ENCODE measurements around the gene SNX3.

SNX3 gene

GRCh38 chr6:108263371-108263770, 2.5 kb upstream of the SNX3 start:
- ATAC-seq: no peak

GRCh38 chr6:108260126-108260808, 573 bp downstream of the SNX3 start:
- peak; percentile 50 for ATAC-seq
- TF ChIP-seq GLIS3 (CRISPR knock-in tag; IDR thresholded peaks at IDR 0.05) (no peak), ZFP30 (CRISPR knock-in tag; IDR thresholded peaks at IDR 0.05) (no peak), ESRRG (CRISPR knock-in tag; IDR thresholded peaks at IDR 0.05) (no peak), TCF4 (CRISPR knock-in tag; IDR thresholded peaks at IDR 0.05; ENCODE audit: borderline replicate concordance) (no peak), CSDC2 (CRISPR knock-in tag; IDR thresholded peaks at IDR 0.05) (no peak)

More at GRCh38 chr6:108263371-108263770, 2.5 kb upstream of the SNX3 start:
- TF ChIP-seq PPARA (CRISPR knock-in tag; IDR thresholded peaks at IDR 0.05; ENCODE audit: borderline replicate concordance): no peak
- no peak for TF ChIP-seq ZNF565 (CRISPR knock-in tag; conservative IDR thresholded peaks at IDR 0.05; ENCODE audit: low read depth)
- TF ChIP-seq POU6F1 (CRISPR knock-in tag; IDR thresholded peaks at IDR 0.05; ENCODE audit: borderline replicate concordance, low read depth): no peak
- TF ChIP-seq ZNF70 (CRISPR knock-in tag; IDR thresholded peaks at IDR 0.05): no peak
- TF ChIP-seq PATZ1 (CRISPR knock-in tag; IDR thresholded peaks at IDR 0.05; ENCODE audit: borderline replicate concordance): no peak
- TF ChIP-seq ZC3H10 (CRISPR knock-in tag; IDR thresholded peaks at IDR 0.05): no peak
- no peak for TF ChIP-seq TOX (CRISPR knock-in tag; IDR thresholded peaks at IDR 0.05; ENCODE audit: borderline replicate concordance)
- TF ChIP-seq TSHZ2 (CRISPR knock-in tag; IDR thresholded peaks at IDR 0.05): no peak
- no peak for TF ChIP-seq CSDC2 (CRISPR knock-in tag; IDR thresholded peaks at IDR 0.05)
- TF ChIP-seq GLIS3 (CRISPR knock-in tag; IDR thresholded peaks at IDR 0.05): no peak
- no peak for TF ChIP-seq ARNTL (CRISPR knock-in tag; IDR thresholded peaks at IDR 0.05; ENCODE audit: borderline replicate concordance, low read depth)
- TF ChIP-seq TCF4 (CRISPR knock-in tag; IDR thresholded peaks at IDR 0.05; ENCODE audit: borderline replicate concordance): no peak
- no peak for TF ChIP-seq ISL1 (CRISPR knock-in tag; IDR thresholded peaks at IDR 0.05)
- no peak for TF ChIP-seq ZFP30 (CRISPR knock-in tag; IDR thresholded peaks at IDR 0.05)

GRCh38 chr6:108254433-108255410, 6.1 kb downstream of the SNX3 start:
- TF ChIP-seq ISL1 (CRISPR knock-in tag; IDR thresholded peaks at IDR 0.05) (no peak), TSHZ2 (CRISPR knock-in tag; IDR thresholded peaks at IDR 0.05) (no peak), ESRRG (CRISPR knock-in tag; IDR thresholded peaks at IDR 0.05) (no peak)
- no peak for ATAC-seq

- ATAC-seq: no peak
- TF ChIP-seq ZNF8 (CRISPR knock-in tag; IDR thresholded peaks at IDR 0.05): no peak
- no peak for TF ChIP-seq ZNF565 (CRISPR knock-in tag; conservative IDR thresholded peaks at IDR 0.05; ENCODE audit: low read depth)
- TF ChIP-seq ZNF70 (CRISPR knock-in tag; IDR thresholded peaks at IDR 0.05): no peak
- TF ChIP-seq ZFP30 (CRISPR knock-in tag; IDR thresholded peaks at IDR 0.05): no peak
- no peak for TF ChIP-seq CREB5 (CRISPR knock-in tag; IDR thresholded peaks at IDR 0.05; ENCODE audit: low read depth)
- TF ChIP-seq OSR1 (CRISPR knock-in tag; IDR thresholded peaks at IDR 0.05): no peak
- TF ChIP-seq ZC3H10 (CRISPR knock-in tag; IDR thresholded peaks at IDR 0.05): no peak
- TF ChIP-seq CSDC2 (CRISPR knock-in tag; IDR thresholded peaks at IDR 0.05): no peak
- no peak for TF ChIP-seq CSRNP3 (CRISPR knock-in tag; IDR thresholded peaks at IDR 0.05)
- no peak for TF ChIP-seq ZFP3 (CRISPR knock-in tag; IDR thresholded peaks at IDR 0.05)
- no peak for TF ChIP-seq TCF4 (CRISPR knock-in tag; IDR thresholded peaks at IDR 0.05; ENCODE audit: borderline replicate concordance)
- no peak for TF ChIP-seq TOX (CRISPR knock-in tag; IDR thresholded peaks at IDR 0.05; ENCODE audit: borderline replicate concordance)
- TF ChIP-seq BACH2 (CRISPR knock-in tag; IDR thresholded peaks at IDR 0.05; ENCODE audit: borderline replicate concordance): no peak
Observed at GRCh38 chr6:108253241-108253640, 7.6 kb downstream of the SNX3 start.

All from SK-N-SH treated with all-trans-retinoic acid at 6 μM for 48 hours (cell line).